Tibial nerve (tissue), 3 donors: ENCODE results near the gene KSR1.
"Not testable (repeated sequence)": the region's sequence is repeated elsewhere in the genome, so short reads cannot be mapped to it uniquely, and the experiment has no call there.

Experiments used
- POLR2A ChIP-seq, 2 donors: fragments of 450-650 bp; IDR thresholded peaks; one replicate each; pipeline ENCODE4 v1.6.1; 2017; ENCODE audit warnings: antibody characterized with exemption in 2 of 2, mild to moderate bottlenecking in 2 of 2, moderate library complexity in 2 of 2
- TF ChIP-seq, protein P1 (sequence below), 5 experiments: fragments of 200-600 bp in 3 of 5; fragments of 450-650 bp in 2 of 5; sonication (generic) in 3 of 5; IDR thresholded peaks; one replicate each; pipeline ENCODE4 v1.5.1; 2016 to 2019; ENCODE audit warnings: antibody characterized with exemption in 5 of 5, mild to moderate bottlenecking in 3 of 5, moderate library complexity in 2 of 5

DNA sequence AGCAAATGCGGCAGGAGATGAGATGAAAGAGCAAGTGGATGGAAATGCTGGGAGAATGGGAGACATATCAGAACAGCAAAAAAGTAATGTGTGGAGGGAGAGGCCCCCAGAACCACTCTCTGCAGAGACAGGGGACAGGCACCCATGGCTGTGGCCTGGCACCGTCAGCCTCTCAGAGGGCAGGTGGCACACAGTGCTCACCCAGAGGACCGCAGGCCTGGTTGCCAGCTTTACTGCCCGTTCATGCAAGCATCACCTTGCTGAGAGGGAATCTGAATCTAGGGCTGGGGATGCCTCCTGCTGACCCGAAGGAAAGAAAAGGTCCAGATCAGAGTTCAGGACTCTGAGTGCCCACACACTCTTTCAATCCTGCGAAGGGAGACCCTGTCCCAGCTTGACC lies 34.6 kb upstream of the KSR1 start:
- TF ChIP-seq POLR2A (IDR thresholded peaks at IDR 0.05) = not testable (repeated sequence)
- TF ChIP-seq, protein P1, sequence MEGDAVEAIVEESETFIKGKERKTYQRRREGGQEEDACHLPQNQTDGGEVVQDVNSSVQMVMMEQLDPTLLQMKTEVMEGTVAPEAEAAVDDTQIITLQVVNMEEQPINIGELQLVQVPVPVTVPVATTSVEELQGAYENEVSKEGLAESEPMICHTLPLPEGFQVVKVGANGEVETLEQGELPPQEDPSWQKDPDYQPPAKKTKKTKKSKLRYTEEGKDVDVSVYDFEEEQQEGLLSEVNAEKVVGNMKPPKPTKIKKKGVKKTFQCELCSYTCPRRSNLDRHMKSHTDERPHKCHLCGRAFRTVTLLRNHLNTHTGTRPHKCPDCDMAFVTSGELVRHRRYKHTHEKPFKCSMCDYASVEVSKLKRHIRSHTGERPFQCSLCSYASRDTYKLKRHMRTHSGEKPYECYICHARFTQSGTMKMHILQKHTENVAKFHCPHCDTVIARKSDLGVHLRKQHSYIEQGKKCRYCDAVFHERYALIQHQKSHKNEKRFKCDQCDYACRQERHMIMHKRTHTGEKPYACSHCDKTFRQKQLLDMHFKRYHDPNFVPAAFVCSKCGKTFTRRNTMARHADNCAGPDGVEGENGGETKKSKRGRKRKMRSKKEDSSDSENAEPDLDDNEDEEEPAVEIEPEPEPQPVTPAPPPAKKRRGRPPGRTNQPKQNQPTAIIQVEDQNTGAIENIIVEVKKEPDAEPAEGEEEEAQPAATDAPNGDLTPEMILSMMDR (IDR thresholded peaks at IDR 0.05) = not testable (repeated sequence)
